GM18526 (cell line): ENCODE data around the gene SH3PXD2B.

Source experiments
- POLR2A ChIP-seq: IDR thresholded peaks from 3 replicates; pipeline ENCODE4 v1.6.1; 2011; ENCODE audit not compliant: insufficient read length; ENCODE audit errors: extremely low read depth

Gene SH3PXD2B

DNA sequence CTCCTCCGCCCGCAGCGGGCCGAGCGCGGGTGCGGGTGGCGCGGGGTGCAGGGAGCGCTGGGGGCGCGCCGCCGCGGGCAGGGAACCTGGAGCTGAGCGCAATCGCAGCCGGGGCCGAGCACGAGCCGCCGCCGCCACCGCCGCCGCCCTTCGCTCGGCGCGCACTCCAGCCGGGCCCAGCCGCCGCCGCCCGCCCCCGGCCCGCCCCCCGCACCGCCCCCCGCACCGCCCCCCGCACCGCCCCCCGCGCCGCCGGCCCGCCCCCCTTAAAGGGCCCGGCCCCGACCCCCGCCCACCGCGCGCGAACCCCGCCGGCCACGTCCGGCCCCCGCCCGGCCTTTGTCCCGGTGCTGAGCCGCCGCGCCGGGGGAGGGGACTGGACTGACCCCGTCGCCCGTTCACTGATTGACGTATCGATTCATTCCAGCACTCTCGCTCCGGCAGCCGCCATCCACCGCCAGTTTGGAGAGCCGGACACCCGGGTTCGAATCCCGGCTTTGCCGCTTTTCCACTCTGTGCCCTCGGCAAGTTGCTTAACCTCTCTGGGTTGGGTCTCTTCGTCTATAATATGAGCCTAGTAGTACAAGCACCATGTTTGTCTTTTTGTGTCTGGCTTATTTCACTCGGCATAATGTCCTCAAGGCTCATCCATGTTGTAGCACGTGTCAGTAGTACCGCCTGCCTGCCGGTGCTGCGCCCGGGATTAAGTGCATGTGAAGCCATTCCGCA, at the start of gene SH3PXD2B:
Gene SH3PXD2B (minus strand): TSS at position 168 of the 729 bp plus-strand sequence. CDS start 173 bp downstream, outside the sequence.
- no peak for TF ChIP-seq POLR2A

DNA sequence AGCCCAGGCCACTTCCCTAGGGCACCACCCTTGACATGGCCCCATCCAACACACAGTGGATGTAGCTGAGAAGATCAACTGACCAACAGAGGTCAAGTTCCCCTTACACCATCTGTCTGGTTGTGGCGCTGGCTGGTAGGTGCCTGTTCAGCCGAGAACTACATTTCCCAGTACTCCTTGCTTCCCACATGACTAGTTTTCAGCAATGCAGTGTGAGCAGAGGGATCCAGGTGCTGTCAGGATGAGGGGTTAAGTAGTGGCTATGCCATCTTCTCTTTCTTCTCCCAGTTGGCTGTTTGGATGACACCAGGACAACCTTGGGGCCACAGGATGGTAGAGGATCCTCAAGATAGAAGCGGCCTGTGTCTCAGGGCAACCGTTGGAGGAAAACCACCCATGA, 48.6 kb upstream of the SH3PXD2B start:
- TF ChIP-seq POLR2A: no peak

DNA sequence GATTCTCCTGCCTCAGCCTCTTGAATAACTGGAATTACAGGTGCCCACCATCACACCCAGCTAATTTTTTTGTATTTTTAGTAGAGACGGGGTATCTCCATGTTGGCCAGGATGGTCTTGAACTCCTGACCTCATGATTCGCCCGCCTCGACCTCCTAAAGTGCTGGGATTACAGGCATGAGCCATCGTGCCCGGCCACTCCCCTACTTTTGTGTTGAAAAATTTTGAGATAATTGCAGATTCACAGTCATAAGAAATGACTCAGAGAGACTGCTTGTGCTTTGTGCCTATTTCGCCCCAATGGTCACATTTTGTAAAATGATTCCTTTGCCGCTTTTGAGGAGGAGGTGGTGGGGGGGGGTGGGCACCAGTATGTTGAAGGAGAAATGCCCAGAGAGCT, 48.1 kb upstream of the SH3PXD2B start:
- no peak for TF ChIP-seq POLR2A

DNA sequence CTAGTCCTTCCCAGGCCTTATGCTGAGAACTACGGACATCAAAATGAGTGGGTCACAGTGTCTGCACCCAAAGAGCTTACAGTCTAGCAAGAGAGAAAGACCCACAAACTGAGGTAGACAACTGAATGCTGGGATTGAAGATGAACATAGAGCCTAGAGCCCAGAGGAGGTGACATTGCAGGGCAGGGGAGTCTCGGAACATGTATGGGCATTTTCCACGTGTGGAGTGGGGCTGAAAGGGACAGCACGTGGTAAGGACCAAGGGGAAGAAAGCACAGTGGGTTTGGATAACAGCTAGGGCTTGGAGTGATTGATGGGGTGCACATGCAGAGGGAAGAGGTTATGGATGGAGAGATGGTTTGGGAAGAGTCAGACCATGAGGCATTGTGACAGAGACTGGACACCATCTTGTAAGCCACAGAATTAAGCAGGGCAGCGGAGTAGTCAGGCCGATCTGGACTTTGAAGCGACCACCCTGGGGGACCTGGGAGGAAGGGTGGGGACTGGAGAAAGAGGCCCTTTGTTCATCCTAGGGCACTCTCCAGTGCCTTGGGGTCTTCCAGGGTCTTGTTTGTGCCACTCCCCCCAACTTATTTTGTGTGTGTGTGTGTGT, 47.5 kb upstream of the SH3PXD2B start:
- no peak for TF ChIP-seq POLR2A

DNA sequence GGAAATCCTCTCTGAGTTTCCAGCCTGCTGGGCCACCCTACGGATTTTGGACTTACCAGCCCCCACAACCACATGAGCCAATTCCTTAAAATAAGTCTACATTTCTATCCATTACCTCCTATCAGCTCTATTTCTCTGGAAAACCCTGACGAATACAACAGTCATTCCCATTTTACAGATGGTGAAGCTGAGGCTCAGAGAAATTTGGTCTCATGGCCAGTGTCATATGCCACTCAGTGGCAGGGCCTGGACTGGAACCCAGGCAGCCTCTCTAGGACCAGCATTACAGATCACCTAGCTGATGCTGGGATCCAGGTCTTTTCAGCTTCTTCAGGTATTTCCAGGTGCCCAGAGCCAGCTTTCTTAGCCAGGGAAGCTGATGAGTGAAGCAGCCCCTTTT, 45.0 kb upstream of the SH3PXD2B start:
- no peak for TF ChIP-seq POLR2A

DNA sequence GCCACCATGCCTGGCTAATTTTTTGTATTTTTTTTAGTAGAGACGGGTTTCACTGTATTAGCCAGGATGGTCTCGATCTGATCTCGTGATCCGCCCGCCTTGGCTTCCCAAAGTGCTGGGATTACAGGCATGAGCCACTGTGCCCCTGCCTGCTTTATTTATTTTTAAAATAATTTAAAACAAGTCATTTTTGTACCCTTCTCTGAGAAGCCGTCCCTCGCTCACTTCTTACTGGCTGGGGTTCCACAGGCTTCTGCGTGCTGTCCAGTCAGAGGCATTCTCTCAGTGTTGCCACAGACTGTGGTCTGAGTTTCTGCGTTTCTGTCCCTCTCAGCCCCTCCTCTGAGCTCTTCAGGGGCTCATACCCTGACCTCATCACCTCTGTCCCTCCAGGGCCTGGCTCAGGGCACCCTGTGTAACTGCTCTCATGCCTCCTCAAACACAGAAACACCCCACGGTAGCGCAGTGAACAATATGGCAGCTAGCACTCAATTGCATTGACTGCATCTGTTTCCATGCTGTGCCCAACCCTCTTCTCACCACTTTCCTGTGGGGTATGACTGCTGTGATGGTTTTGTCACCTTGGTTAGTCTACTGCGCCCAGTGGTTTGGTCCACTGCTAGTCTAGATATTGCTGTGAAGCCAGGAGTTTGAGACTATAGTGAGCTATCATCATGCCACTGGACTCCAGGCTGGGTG, 44.3 kb upstream of the SH3PXD2B start:
- no peak for TF ChIP-seq POLR2A

DNA sequence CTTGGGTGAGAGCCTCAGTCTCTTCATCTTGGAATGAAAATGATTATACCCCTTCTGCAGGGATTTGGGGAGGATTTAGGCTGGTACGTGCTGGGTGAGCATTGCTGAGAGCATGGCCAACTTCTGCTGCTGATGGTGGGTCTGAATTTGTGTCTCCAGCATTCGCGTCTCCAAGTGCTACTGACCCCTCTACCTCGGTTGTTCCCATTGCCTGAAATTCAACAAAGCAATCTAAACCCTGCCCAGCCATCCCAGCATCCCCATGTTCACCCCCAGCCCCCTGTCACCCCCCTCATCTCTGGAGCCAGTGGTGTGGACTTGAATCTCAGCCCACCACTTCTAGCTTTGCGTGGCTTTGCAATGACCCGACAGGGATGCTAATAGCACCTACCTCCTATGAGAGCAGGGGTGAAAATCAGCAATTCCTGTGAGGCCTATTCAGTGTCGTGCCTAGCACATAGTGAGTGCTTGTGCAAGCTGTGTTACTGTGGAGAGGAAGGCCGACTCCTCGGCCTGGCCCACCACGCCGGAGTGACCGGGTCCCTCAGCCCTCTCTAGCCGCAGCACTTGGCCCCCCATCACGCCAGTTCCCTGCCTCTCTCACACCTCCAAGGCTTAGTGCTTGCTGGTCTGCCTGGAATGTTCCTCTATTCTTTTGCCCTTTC, 43.4 kb upstream of the SH3PXD2B start:
- TF ChIP-seq POLR2A: no peak

DNA sequence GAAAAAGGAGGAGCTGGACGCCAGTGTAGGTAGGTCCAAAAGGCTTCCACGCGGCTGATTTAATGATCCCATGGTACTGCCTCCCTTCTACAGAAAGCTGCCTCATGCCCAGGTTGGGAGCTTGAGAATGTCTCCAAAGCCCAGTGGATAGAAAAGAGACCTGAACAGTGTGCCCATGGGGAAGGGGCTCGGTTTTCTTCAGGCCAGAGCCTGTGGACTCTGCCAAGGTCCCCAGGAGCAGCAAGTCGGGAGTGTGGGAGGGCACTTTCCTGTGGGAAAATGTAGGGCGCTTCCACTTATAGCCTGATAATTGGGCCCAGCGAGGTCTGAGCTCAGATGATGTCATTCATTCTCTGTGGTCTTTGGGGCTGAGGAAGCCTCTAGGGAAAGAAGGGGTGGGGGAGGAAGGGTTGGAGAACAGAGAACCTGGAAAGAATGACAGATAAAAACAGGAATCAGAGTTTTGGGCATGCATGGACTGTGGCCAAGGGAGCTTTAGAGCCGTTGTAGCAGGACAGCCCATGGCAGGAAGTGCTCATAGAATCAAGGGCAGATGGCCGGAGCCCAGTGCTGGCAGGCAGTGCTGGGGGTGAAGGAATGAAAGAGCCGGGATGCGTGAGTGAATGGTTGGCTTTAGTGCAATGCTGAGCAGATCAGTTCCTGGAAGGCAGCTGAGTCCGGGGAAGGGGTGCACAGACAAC, 42.5 kb upstream of the SH3PXD2B start:
- TF ChIP-seq POLR2A: no peak

DNA sequence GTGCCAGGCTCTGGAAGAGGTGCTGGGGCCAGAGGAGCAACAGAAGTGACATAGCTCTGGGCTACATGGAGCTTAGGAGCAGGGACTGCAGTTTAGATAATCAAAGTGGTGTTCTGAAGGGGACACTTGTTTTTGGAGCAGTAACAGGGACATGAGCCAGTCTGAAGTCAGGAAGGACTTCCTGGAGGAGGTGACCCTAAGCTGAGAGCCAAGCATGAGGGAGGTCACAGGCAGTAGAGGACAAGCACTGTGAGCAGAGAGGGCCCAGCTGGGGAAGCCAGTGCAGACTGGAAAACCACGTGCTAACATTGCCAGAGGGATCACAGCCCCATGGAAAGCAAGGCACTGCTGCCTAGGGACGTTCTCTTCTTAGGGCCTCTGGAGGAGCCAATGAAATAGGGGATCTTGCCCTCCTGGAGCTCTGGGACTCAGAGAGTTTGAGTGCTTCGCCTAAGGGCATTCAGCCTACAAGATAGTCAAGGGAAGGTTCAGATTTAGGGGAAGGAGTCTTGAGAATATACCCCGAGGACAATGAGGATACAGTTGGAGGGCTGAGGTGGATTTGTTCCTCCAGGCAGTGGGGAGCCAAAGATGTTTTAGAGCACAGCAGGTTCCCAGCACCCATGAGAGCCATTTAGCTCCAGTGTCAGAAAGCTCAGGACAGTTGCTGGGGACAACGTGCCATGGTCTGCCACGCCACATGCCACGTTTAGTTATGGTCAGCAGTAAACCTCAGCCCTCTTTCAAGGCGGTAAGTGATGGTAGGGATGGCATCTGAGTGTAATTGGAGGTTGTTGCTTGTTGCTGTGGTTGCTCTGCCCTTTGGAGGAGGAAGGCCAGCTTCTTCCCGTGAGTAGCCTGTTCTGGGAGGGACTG, 40.5 kb upstream of the SH3PXD2B start:
- TF ChIP-seq POLR2A: no peak

DNA sequence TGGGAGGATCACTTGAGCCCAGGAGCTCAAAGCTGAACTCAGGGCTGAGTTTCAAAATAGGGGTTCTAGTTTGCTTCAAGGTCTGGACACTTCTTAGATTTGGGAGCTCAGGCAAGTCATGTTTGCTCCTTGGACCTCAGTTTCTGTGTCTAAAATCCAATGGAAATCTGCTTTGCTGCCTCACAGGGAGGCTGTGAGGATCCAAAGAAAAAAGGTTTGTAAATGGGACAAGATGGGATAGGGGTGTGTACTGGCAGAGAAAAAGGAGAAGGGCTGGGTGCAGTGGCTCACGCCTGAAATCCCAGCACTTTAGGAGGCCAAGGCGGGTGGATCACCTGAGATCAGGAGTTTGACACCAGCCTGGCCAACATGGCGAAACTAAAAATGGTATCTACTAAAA, 39.6 kb upstream of the SH3PXD2B start:
- no peak for TF ChIP-seq POLR2A

DNA sequence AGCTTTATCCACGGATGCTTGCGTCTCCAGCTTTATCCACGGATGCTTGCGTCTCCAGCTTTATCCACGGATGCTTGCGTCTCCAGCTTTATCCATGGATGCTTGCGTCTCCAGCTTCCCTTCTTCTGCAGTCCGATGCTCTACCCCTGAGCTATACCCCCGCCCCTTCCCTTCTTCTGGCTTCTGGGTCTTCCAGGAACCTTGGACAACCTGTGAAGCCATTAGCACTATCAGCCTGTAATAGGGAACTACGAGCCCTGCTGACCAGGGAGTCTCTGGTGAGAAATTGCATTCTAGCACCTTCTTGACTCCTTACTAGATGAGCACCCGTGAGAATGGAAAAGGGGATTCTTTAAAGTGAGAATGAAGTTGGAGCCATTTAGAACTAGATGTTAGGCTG, 39.1 kb upstream of the SH3PXD2B start:
- TF ChIP-seq POLR2A: no peak

DNA sequence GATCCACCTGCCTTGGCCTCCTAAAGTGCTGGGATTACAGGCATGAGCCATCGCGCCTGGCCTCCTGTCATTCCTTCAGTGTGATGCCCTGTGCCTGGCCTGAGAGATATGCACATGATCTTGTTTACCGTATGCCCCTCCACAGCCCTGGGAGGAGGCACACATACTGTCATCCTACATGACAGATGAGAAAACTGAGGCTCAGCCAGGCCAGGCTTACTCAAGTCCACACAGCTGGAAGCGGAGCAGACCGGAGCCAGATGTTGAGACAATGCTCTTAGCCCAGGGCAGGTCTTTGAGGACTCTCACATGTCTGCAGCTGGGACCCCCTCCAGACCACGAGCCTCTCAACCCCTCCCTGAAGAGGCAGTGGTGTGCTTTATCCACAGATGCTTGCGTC, 38.7 kb upstream of the SH3PXD2B start:
- TF ChIP-seq POLR2A: no peak

DNA sequence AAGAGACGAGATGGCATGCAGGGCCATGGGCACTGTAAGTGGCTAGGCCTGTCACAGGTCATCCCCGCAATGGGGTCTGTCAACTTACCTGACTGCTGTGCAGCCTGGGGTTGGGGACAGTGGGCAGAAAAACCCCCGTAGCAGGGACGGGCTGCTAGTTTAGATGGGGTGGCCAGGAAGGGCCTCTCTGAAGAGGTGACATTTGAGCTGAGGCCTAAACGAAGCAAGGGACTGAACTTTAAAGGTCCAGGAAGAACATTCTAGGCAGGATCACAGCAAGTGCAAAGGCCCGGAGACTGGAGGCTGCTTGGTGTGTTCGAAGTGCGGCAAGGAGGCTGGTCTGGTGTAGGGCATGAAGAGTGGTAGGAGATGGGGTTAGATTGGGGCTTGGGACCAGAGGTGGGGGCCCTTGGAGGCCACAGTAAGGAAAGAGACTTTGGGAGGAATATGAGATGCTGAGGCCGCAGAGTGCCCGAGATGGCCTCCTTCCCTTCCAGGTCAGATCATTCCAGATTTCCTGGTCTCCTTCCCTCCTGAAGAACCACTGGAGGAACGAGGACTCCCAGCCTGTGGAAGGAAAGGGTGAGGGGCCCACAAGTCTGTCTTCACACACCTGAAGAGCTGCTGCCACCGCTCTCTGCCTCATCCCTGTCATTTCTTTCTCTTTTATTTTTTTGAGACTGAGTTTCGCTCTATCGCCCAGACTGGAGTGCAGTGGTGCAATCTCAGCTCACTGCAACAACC, 37.9 kb upstream of the SH3PXD2B start:
- TF ChIP-seq POLR2A: no peak
